Fibroblast of skin of scalp (primary cell): ENCODE measurements around the gene FGF22. TPM values are rescaled to one million over a fixed set of nuclear protein-coding genes. Genes with fewer than 3 reads are reported as not detected.
"Not testable (repeated sequence)": the region's sequence is repeated elsewhere in the genome, so short reads cannot be mapped to it uniquely, and the experiment has no call there.

Experiments used
- DNase-seq: peaks from one replicate; pipeline ENCODE4 v3.0.0-alpha.2; 2013
- polyA plus RNA-seq, 2 experiments: library from polyadenylated mRNA; unstranded; fragments of 120-200 nt; gene quantifications; one replicate each; pipeline ENCODE4 v1.2.1, GENCODE V29; 2013; ENCODE audit not compliant: insufficient read length in 2 of 2

The FGF22 gene
- polyA plus RNA-seq (2013, experiment 1 of 2; ENCODE audit: insufficient read length): not detected
- polyA plus RNA-seq (2013, experiment 2 of 2; ENCODE audit: insufficient read length): not detected

DNA sequence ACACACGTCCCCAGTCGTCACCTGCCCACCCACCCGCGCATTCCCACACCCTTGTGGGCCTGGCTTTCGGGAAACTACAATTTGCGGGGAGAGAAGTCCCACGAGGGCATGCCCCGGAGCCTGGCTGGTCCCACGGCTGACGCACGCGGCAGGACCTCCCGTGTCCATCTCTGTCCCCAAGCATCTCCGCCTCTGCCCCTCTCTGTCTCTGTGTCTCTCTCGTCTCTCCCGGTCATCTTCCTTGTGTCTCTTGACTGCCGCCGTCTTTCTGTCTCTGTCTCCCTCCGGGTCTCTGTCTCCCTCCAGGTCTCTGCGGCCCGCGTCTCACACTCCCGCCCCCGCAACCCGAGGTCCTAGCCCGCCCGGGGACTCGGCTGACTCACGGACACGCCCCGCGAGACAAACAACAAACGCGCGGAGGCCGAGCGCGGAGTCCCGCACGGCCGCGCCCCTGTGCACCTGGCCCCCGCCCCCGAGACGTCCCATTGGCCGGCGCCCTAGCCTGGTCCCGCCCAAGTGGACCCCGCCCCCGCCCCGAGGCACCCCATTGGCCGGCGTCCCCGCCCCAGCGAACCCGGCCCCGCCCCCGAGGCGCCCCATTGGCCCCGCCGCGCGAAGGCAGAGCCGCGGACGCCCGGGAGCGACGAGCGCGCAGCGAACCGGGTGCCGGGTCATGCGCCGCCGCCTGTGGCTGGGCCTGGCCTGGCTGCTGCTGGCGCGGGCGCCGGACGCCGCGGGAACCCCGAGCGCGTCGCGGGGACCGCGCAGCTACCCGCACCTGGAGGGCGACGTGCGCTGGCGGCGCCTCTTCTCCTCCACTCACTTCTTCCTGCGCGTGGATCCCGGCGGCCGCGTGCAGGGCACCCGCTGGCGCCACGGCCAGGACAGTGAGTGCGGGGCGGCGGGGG is at the start of gene FGF22:
FGF22 (plus strand) TSS at position 627 of the 908 bp plus-strand sequence; CDS start at position 674, 47 bp downstream.
- peak; percentile 86 for DNase-seq

DNA sequence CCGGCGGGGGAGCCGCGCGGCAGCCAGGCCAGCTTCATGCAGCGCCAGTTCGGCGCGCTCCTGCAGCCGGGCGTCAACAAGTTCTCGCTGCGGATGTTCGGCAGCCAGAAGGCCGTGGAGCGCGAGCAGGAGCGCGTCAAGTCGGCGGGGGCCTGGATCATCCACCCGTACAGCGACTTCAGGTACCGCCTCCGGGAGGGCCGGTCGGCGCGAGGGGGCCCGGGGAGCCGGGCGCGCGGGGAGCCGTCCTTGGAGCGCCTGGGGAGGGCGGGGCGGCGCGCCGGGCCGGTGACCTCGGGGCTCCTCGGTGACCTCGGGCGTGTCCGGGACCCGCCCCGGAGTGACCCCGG is 49.3 kb upstream of the FGF22 start:
- peak; percentile 34 for DNase-seq

DNA sequence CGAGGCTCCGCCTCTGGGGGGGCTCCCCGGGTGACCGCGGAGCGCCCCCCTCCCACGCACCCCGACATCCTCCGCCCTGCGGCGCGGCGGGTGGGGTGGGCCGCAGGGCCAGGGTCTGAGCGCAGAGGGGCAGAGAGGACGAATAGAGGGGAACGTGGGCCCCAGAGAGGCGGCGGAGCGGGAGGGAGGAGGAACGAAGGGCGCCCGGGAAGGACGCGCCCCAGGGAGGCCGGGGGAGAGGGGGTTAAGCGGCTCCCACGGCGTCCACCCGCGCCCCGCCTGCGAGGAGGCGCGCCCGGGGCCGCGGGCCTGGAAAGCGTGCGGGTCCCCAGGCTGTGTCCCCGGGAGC is 49.0 kb upstream of the FGF22 start:
- no peak for DNase-seq

DNA sequence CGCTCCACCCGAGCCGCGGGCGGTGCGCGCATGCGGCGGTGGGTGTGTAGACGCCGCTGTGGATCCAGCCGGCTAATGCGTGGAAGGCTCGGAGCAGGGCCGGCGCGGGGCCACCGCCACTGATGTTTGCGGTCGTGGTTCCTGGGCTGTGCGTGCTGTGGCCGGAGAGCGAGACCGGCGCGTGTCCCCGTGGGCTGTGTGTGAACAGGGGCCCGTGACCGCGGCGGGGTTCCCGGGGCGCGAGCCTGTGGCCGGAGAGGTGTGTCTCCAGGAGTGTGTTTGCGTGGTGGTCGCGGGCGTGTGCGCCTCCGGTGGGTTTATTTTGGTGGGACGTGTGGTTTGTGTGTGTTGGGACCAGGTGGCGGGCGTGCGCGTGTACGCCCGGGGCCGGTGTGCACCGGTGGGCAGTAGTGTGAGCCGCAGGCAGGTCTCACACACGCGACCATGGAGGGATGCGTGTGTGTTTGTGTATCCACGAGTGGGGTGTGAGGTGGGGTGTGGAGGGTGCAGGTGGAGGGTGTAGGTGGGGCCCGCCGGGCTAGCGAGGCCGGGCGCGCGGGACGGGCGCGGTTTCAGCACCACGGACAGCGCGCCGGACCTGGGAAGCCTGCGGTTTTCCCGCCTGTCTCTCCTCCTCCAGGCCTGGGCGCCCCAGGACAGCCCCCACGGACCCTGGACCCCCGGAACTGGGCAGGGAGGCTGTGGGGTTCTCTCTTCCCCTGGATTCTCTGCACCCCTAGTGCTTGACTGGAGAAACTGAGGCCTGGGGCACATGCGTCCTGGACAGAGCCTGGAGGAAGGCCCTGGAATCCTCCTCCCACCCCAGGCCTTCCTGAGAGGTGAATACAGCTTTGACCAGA is 48.4 kb upstream of the FGF22 start:
- no peak for DNase-seq

DNA sequence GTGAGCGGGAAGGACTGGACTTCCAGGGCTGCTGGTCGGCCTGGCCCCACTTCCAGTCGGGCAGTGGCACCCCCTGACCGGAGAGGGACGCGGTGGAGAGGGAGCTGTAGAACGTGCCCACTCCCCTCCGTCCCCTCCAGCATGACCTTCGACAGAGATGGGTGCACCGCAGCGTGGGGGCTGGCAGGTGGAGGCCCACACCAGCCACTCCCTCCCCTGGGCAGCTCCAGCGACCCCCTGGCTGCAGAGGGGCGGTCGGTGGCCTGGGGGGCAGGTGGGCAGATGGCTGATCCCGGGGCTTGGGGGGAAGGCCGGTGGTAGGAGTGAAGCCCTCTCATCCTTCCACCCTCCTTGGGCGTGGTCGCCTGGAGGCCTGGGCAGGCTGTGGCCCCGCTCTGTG is 47.6 kb upstream of the FGF22 start:
- DNase-seq: no peak

DNA sequence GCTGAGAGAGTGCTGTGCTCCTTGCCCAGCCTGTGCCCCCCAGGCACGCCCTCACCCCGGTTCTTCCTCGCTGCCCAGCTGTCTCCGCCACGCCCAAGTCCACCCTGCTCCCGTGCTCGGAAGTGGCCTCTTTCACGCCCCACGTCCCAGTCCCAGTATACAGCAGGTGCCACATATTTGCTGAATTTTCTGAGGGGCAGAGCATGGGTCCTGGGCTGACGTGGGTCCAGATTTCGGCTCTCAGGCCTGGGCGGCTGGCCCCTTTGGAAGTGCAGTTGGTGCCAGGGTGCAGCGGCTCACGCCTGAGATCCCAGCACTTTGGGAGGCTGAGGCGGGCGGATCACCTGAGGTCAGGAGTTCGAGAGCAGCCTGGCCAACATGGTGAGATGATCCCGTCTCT is 46.6 kb upstream of the FGF22 start:
- no peak for DNase-seq

DNA sequence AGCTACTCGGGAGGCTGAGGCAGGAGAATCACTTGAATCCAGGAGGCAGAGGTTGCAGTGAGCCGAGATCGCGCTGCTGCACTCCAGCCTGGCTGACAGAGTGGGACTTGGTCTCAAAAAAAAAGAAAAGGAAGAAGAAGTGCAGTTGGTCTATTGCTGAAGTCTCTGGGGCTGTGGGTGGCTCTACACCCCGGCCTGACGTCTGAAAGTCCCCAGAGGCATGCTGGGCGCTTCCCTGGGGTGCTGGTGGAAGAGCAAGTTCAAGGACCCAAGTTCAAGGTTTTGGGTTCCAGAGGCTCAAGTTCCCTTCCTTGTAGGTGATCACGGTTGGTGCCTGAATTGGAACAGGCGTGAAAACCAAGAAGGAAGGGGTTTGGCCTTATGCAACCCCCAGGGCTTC is 46.2 kb upstream of the FGF22 start:
- no peak for DNase-seq

DNA sequence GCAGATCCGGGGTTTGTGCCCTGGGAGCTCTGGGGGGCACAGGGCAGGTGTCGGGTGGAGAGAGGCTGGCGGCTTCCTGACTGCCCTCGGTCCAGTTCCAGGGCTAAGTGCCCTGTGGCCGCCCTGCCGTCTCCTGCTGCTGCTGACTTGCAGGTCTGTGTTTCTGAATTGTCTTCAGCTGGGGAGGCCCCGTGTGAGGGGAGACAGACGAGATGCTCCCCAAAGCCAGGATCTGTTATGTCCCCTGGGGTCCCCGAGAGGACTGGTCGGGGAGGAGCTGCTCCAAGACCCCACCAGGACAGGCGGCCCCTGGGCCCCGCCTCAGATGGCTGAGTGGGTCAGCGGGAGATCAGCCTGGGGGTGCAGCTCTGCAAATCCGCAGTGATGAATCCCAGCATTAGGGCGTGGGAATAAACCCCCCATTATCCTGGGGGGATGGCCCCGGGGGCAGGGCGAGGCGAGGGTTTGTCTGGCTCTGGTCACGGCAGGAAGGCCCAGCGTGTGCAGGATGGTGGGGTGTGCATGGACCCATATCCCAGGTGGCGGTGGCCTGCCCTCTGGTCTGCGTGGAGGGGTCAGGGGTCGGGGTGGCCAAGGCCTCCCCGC is 45.3 kb upstream of the FGF22 start:
- DNase-seq: no peak

DNA sequence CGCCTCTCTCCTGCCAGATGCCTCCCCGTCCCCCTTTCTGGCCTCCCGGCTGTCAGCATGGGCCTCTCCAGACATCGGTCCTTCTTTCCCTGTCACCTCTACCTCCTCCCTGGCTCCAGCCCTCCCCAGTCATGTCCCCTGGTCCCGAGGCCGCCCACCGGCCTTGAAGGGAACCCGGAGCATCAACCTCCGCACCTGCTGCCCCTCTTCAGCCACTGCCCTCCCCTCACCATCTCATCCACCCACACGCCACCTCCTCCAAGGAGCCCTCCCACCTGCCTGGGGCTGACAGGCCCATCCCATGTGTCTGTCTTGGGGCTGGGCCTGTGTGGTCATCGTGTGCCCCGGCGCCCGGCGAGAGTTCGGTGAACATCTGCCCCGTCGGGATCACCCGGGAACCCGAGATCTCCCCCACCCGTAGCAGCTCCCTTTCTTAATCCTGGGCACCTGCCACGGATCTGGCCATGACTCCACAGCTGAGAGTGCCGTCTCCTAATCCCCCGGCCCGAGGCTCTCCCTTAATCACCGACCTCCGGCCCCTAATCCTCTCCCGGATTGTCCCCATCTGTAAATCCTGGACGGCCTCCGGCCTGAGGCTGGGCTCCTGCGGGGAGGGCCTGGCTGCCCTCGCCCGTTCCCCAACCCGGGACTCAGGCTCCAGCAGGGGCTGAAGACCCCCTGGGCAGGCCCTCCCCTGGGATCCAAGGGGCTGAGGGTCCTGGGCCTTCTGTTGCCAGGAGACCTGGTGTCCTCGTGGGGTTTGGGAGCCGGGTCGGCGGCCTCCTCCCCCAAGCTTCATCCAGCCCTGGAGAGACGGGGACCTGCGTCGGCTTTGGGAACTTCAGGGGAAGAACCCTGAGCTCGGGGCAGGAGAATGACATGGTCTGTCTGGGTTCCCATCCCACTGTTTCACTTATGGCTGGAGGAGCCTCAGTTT is 44.1 kb upstream of the FGF22 start:
- DNase-seq: no peak

DNA sequence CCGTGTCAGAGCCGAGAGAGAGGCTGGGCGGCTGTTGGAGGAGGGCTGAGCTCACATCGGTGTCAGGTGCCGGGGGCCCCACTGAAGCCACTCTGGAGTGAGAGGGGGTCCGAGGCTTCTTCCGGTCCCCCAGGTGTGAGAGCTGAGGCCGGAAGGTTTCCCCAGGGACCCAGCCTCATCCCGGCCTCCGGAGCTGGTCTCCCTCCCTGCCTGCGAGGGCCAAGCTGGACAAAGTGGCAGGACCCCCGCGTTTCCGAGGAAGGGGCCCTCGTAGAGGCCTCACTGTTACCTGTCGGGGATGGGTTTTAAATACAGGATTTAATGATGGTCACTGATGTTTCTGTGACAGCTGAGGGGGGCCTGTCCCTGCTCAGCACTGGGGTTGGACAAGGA is 43.4 kb upstream of the FGF22 start:
- no peak for DNase-seq

DNA sequence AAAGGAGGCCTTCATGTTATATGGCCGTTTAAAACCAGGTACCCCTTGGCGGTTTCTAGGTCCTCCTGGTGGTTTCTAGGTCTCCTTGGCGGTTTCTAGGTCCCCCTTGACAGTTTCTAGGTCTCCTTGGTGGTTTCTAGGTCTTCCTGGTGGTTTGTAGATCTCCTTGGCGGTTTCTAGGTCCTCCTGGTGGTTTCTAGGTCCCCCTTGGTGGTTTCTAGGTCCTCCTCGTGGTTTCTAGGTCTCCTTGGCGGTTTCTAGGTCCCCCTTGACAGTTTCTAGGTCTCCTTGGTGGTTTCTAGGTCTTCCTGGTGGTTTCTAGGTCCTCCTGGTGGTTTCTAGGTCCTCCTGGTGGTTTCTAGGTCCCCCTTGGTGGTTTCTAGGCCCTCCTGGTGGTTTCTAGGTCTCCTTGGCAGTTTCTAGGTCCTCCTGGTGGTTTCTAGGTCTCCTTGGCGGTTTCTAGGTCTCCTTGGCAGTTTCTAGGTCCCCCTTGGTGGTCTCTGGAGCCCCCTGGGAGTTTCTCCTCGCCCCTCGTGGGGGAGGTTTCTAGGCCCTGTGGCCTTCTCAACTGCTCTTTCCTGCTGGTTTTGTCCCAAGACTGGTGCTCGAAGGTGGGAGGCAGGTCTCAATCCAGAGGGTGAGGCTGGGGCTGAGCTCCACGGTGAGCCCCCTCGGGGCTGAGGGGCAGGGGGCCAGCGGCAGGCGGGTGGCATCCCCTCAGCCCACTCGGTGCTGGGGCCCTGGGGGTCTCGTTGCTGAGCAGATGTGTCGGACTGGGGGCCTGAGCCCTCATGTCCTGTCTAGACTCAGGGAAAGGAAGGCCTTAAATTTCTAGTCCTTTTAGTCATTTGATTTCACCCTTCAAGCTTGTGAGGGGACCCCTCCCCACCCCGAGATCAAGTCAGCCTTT is 42.0 kb upstream of the FGF22 start:
- no peak for DNase-seq

DNA sequence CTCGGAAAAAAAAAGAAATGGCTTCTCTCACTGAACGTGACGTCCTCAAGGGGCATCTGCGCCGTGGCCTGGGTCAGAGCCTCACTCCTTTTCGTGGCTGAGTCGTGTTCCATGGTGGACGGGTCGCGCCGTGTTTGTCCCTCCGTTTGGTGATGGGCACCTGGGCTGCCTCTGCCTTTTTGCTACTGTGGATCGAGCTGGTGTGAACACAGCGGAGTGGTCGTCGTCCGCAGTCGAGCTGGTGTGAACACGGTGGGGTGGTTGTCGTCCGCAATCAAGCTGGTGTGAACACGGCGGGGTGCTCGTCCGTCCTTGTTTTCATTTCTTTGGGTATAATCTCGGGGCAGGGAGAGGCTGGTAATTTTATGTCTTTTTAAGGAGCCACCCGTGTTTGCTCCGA is 38.4 kb upstream of the FGF22 start:
- DNase-seq: no peak

DNA sequence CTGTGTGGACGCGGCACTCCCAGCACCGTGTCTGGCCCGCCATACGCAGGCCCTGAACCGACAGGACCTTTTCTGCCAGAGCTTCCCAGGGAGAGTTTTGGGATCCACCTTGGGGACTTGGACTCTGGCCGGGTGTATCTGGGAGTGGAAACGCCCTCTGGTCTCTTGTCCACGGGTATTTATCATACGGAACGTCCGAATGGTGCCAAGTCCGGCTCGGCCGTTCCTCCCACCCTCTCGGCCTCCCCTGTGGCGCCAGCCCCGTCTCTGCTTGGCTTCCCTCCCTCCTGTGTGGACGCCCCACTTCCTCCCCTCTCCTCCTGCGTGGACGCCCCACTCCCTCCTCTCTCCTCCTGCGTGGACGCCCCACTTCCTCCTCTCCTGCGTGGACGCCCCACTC is 37.9 kb upstream of the FGF22 start:
- no peak for DNase-seq

DNA sequence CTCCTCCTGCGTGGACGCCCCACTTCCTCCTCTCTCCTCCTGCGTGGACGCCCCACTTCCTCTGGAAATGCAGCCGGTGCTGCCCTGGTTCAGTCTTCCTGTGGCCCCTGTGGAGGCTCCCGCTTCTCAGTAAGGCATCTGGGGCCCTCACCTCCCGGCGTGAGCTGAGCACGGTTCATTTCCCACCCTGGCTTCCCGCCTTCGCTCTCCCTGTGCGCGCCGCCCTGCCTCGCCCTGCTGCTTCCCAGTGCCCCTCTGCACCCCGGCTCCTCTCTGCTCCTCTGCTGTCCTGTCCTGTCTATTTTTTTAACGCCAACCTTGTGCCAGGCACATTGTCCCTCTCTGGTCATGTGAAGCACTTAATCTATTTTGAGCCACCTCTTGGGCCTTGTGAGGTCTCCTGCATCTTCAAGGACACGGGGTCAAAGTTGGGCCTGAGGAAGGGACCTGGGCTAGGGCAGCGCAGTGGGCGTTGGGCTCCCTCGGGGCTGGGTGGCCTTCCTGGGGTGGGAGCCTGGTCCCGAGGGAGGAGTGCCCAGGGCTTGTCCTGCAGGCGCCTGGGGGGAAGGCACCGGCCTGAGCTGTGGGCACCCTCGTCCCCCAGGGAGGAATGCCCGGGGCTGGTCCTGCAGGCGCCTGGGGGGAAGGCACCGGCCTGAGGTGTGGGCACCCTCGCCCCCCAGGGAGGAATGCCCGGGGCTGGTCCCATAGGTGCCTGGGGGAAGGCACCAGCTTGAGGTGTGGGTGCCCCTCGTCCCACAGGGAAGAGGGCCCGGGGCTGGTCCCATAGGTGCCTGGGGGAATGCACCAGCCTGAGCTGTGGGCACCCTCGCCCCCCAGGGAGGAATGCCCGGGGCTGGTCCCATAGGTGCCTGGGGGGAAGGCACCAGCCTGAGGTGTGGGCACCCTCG is 37.0 kb upstream of the FGF22 start:
- DNase-seq: no peak

DNA sequence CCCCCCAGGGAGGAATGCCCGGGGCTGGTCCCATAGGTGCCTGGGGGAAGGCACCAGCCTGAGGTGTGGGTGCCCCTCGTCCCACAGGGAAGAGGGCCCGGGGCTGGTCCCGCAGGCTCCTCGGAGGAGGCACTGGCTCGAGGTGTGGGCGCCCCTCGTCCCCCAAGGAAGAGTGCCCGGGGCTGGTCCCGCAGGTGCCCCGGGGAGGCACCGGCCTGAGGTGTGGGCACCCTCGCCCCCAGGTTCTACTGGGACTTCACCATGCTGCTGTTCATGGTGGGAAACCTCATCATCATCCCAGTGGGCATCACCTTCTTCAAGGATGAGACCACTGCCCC is 36.4 kb upstream of the FGF22 start:
- not testable (repeated sequence) for DNase-seq

DNA sequence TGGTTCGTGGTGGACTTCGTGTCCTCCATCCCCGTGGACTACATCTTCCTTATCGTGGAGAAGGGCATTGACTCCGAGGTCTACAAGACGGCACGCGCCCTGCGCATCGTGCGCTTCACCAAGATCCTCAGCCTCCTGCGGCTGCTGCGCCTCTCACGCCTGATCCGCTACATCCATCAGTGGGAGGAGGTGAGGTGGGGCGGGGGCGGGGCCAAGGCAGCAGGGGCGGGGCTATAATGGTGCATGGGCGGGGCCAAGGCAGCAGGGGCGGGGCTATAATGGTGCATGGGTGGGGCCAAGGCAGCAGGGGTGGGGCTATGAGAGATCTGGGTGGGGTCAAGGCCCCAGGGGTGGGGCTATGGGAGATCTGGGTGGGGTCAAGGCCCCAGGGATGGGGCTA is 35.9 kb upstream of the FGF22 start:
- DNase-seq: not testable (repeated sequence)

DNA sequence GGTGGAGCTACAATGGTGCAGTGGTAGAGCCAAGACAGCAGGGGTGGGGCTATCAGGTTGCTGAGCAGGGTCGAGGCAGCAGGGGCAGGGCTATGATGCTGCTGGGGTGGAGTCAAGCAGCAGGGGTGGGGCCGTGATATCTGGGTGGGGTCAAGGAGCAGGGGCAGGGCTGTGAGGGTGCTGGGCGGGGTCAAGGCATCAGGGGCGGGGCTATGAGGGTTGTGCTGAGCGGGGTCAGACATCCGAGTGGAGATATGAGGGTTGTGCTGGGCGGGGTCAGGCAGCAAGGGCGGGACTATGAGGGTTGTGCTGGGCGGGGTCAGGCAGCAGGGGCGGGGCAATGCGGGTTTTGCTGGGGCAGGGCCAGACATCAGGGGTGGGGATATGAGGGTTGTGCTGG is 35.3 kb upstream of the FGF22 start:
- no peak for DNase-seq

DNA sequence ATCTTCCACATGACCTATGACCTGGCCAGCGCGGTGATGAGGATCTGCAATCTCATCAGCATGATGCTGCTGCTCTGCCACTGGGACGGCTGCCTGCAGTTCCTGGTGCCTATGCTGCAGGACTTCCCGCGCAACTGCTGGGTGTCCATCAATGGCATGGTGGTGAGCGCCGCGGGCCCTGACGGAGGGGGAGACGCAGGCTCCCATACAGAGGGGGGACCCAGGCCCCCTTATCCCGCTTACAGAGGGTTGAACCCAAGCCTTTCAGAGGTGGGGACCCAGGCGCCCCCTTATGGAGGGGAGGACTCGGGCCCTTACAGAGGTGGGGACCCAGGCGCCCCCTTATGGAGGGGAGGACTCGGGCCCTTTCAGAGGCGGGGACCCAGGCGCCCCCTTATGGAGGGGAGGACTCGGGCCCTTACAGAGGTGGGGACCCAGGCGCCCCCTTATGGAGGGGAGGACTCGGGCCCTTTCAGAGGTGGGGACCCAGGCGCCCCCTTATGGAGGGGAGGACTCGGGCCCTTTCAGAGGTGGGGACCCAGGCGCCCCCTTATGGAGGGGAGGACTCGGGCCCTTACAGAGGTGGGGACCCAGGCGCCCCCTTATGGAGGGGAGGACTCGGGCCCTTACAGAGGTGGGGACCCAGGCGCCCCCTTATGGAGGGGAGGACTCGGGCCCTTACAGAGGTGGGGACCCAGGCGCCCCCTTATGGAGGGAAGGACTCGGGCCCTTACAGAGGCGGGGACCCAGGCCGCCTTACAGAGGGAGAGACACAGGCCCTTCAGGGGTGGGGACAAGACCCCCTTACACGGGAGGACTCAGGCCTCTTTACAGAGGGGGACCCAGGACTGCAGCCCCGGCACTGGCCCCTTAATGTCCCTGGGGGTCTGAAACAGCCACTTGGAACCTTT is 34.4 kb upstream of the FGF22 start:
- not testable (repeated sequence) for DNase-seq
